Osteoblast (primary cell): ENCODE measurements around the gene SULT2B1. TPM values are rescaled to one million over a fixed set of nuclear protein-coding genes. Genes with fewer than 3 reads are reported as not detected.

ENCODE experiments used
- DNase-seq: peaks from one replicate; pipeline ENCODE4 v3.0.0; 2011; ENCODE audit warnings: low spot score, mixed read lengths; ENCODE audit not compliant: insufficient read length; ENCODE audit errors: missing footprints
- H2AFZ ChIP-seq: 2 replicates; pipeline ENCODE4 v1.6.0; 2011; ENCODE audit warnings: mild to moderate bottlenecking, low read length
- H3K27ac ChIP-seq: 2 replicates; pipeline ENCODE4 v1.5.1; 2011; ENCODE audit warnings: mild to moderate bottlenecking, low read depth, low read length, moderate library complexity
- H3K27me3 ChIP-seq: 2 replicates; pipeline ENCODE4 v1.6.0; 2012; ENCODE audit warnings: mild to moderate bottlenecking, control low read depth, inconsistent platforms, low read length, moderate library complexity; ENCODE audit not compliant: insufficient read depth
- H3K36me3 ChIP-seq: 2 replicates; pipeline ENCODE4 v1.5.1; 2011; ENCODE audit warnings: mild to moderate bottlenecking, low read length, control low read depth, moderate library complexity; ENCODE audit not compliant: insufficient read depth
- H3K4me1 ChIP-seq: 2 replicates; pipeline ENCODE4 v1.5.1; 2011; ENCODE audit warnings: mild to moderate bottlenecking, low read length, control low read depth, moderate library complexity; ENCODE audit not compliant: insufficient read depth
- H3K4me2 ChIP-seq: 2 replicates; pipeline ENCODE4 v1.6.0; 2011; ENCODE audit warnings: mild to moderate bottlenecking, low read length; ENCODE audit not compliant: insufficient read depth
- H3K4me3 ChIP-seq: fragments of 200-600 bp; sonication (generic); 3 replicates; pipeline ENCODE4 v1.5.1; 2012; ENCODE audit warnings: mild to moderate bottlenecking, low read length, inconsistent platforms; ENCODE audit not compliant: insufficient read depth
- H3K79me2 ChIP-seq: 2 replicates; pipeline ENCODE4 v1.6.0; 2012; ENCODE audit warnings: mild to moderate bottlenecking, low read length, control low read depth, inconsistent platforms; ENCODE audit not compliant: insufficient read depth
- H3K9me3 ChIP-seq: 2 replicates; pipeline ENCODE4 v1.5.1; 2011; ENCODE audit warnings: low read depth, low read length, control low read depth
- H4K20me1 ChIP-seq: 2 replicates; pipeline ENCODE4 v1.6.0; 2012; ENCODE audit warnings: mild to moderate bottlenecking, low read length, control low read depth; ENCODE audit not compliant: insufficient read depth
- total RNA-seq: library from RNA; depleted of rRNA; stranded (reverse); fragments of >200 nt; gene quantifications from 2 replicates; pipeline ENCODE4 v1.2.3, GENCODE V29; 2012
- TF ChIP-seq, protein P1 (sequence below): IDR thresholded peaks from 2 replicates; pipeline ENCODE4 v1.5.1; 2011; ENCODE audit warnings: mild to moderate bottlenecking, low read depth, low read length, moderate library complexity; ENCODE audit errors: extremely low read depth

The SULT2B1 gene
- total RNA-seq, 1 donor, result under 0.01 TPM

DNA sequence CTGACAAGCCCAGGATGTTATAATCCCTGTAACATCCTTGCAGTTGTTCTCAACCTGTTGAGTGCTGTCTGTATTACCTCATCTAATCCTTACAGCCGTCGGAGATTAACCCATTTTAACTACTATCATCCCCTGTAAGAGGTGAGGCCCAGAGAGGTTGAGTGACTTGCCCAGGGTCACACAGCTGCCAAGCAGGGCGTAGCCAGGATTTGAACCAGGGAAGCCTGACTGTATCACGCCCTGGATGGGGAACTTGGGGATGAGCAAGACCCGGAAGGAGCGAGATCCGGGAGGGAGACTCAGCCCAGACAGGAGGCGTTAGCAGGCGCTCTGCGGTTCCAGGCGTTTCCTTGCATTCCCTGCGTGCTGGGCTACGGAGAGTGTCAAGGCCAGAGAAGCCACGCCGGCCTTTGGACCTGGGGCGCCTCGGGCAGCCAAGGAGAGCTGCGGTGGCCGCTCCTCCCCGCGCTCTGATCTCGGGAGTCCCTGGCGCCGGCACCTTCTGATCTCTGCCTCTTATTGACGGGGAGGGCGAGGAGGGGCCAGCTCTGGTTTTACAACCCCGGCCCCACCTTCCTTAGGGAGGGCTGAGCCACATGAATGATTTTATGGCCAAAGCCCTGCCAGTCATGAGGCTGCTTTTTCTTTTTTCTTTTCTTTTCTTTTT lies 6.2 kb downstream of the SULT2B1 start:
- peak overlapping the region; percentile 91 for H2AFZ ChIP-seq
- no peaks in the 10 kb centered on the region for H3K79me2 ChIP-seq
- H3K4me1 ChIP-seq, result peaks cover 10% of the 10 kb centered on the region
- DNase-seq, result peak; percentile 96
- H3K4me2 ChIP-seq, result peak overlapping the region; percentile 73
- TF ChIP-seq, protein P1, sequence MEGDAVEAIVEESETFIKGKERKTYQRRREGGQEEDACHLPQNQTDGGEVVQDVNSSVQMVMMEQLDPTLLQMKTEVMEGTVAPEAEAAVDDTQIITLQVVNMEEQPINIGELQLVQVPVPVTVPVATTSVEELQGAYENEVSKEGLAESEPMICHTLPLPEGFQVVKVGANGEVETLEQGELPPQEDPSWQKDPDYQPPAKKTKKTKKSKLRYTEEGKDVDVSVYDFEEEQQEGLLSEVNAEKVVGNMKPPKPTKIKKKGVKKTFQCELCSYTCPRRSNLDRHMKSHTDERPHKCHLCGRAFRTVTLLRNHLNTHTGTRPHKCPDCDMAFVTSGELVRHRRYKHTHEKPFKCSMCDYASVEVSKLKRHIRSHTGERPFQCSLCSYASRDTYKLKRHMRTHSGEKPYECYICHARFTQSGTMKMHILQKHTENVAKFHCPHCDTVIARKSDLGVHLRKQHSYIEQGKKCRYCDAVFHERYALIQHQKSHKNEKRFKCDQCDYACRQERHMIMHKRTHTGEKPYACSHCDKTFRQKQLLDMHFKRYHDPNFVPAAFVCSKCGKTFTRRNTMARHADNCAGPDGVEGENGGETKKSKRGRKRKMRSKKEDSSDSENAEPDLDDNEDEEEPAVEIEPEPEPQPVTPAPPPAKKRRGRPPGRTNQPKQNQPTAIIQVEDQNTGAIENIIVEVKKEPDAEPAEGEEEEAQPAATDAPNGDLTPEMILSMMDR, result no peak
- H3K36me3 ChIP-seq, result no peaks in the 10 kb centered on the region
- H3K9me3 ChIP-seq, result no peaks in the 10 kb centered on the region
- no peaks in the 10 kb centered on the region for H3K27me3 ChIP-seq
- H4K20me1 ChIP-seq, result no peaks in the 10 kb centered on the region
- peak overlapping the region; percentile 55 for H3K4me3 ChIP-seq
- H3K27ac ChIP-seq, result no peak overlapping the region

DNA sequence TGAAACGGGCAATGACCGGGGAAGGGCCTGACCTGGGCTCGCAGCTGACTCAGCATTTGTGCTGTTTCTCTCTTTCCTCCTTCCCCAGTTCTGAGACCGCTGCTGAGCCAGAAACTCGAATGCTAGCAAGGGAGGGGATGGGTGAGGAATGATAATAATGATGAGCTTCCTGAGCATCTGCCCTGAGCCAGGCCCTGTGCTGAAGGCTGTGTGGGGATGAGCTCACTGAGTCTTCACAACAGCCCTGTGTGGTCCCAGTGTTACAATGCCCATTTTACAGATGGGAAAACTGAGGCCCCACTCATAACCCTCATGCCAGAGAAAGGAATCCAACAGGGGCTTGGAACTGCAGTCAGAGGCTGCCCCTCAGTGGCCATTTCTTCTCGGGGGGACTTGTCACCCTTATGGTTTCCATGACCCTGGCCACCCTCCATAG lies 8.1 kb downstream of the SULT2B1 start:
- Histone ChIP-seq H3K4me3 (no peak overlapping the region), H4K20me1 (no peaks in the 10 kb centered on the region), H3K79me2 (no peaks in the 10 kb centered on the region), H3K27ac (no peak overlapping the region), H3K27me3 (no peaks in the 10 kb centered on the region), H3K36me3 (no peaks in the 10 kb centered on the region), H2AFZ (no peak overlapping the region), H3K9me3 (no peaks in the 10 kb centered on the region), H3K4me1 (peaks cover 3% of the 10 kb centered on the region), H3K4me2 (no peak overlapping the region)
- TF ChIP-seq, protein P1, result no peak
- no peak for DNase-seq

GRCh38 chr19:48561412-48561811 lies 9.4 kb downstream of the SULT2B1 start:
- Histone ChIP-seq H3K4me3 (no peak overlapping the region), H3K36me3 (no peaks in the 10 kb centered on the region)
- no peak for DNase-seq

DNA sequence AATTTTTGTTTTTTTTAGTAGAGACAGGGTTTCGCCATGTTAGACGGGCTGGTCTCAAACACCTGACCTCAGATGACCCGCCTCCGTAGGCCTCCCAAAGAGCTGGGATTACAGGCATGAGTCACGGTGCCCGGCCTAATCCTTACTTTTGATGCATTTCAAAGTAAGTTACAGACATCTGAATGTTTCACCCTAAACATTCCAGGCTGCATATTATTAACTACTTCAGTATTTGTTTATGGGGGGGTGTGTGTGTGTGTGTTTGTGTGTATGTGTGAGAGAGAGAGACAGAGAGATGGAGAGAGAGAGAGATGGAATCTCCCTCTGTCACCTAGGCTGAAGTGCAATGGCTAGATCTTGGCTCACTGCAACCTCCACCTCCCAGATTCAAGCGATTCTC lies 13.1 kb downstream of the SULT2B1 start:
- Histone ChIP-seq H4K20me1 (no peaks in the 10 kb centered on the region), H3K79me2 (no peaks in the 10 kb centered on the region), H3K4me1 (peaks cover 12% of the 10 kb centered on the region), H3K27ac (no peak overlapping the region), H2AFZ (no peak overlapping the region), H3K4me3 (no peak overlapping the region), H3K9me3 (no peaks in the 10 kb centered on the region), H3K36me3 (no peaks in the 10 kb centered on the region), H3K27me3 (no peaks in the 10 kb centered on the region), H3K4me2 (no peak overlapping the region)
- TF ChIP-seq, protein P1, result no peak
- no peak for DNase-seq

More at GRCh38 chr19:48561412-48561811, 9.4 kb downstream of the SULT2B1 start:
- H3K79me2 ChIP-seq, result no peaks in the 10 kb centered on the region
- H2AFZ ChIP-seq, result no peak overlapping the region
- H3K27ac ChIP-seq, result no peak overlapping the region
- no peaks in the 10 kb centered on the region for H3K9me3 ChIP-seq
- no peaks in the 10 kb centered on the region for H3K4me1 ChIP-seq
- H3K4me2 ChIP-seq, result no peak overlapping the region
- no peaks in the 10 kb centered on the region for H3K27me3 ChIP-seq
- TF ChIP-seq, protein P1, result no peak
- H4K20me1 ChIP-seq, result no peaks in the 10 kb centered on the region
